AG09309 (cell line): ENCODE results near the gene LOXL3.

Source experiments
- DNase-seq: peaks from one replicate; pipeline ENCODE4 v3.0.0-alpha.2; 2010; ENCODE audit warnings: low read depth
- H3K4me3 ChIP-seq: 2 replicates; pipeline ENCODE4 v1.5.1; 2011; ENCODE audit warnings: mild to moderate bottlenecking, low read depth, low read length, moderate library complexity; ENCODE audit not compliant: control insufficient read depth
- CTCF ChIP-seq: IDR thresholded peaks from 2 replicates; pipeline ENCODE4 v1.5.1; 2011; ENCODE audit warnings: mild to moderate bottlenecking, low read depth, low read length, inconsistent platforms; ENCODE audit not compliant: insufficient read depth, control insufficient read depth; ENCODE audit errors: missing control alignments

LOXL3 gene

GRCh38 chr2:74502720-74503505 lies 50.8 kb downstream of the LOXL3 start:
- DNase-seq = peak; percentile 34
- peak overlapping the region; percentile 65 for H3K4me3 ChIP-seq
- TF ChIP-seq CTCF = peak; percentile 34

- no peak for DNase-seq
- H3K4me3 ChIP-seq = peak overlapping the region; percentile 65
- TF ChIP-seq CTCF = no peak
Measured at GRCh38 chr2:74502147-74502719, 51.5 kb downstream of the LOXL3 start.

- no peak for TF ChIP-seq CTCF
- no peak for DNase-seq
- no peak overlapping the region for H3K4me3 ChIP-seq
Measured at GRCh38 chr2:74501335-74502071, 52.2 kb downstream of the LOXL3 start.

DNA sequence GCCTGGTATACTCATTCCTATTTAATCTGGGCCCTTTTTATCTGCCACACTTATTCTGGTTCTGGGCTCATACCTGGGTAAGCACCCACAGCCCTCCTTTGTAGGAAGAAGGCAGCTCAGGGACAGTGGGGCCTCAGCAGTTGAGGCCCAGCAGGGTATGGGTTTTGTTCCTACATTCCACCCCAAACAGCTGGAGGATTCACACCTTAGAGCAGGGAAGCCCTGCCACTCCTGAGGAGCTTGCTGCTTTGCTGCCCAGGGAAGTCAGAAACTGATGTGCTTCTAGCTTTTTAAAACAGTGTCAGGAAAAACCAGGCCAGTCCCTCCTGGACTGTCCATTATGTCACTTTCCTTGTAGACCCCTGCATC lies 53.2 kb downstream of the LOXL3 start:
- no peak overlapping the region for H3K4me3 ChIP-seq
- no peak for TF ChIP-seq CTCF
- DNase-seq = no peak

DNA sequence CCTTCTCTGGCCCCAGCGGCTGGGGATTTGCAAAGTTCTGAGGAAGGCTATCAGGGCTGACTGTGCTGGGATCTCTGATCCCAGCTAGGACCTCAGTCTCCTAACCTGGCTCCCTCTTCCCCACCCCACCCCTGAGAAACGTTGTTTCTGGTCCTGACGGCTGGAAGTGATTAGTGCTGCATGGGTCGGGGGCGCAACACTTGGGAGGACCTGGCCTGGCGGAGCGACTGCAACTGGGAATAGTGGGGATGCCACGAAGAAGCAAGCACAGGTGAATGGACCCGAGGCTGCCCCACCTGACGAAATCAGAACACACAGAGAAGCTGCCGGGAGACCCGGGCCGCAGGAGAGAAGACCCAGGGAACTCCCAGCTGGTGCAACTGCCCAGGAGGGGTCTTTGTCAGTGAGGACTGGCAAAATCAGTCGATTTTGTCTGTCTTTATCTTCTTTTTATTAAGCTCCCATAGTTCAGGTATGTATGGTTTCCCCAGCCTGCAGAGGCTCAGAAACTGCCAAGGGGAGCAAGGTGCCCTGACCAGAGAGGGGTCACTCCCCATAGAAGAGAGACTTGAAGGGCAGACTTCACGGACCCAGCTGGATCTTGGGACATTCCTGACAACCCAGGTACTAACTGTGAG lies 53.7 kb downstream of the LOXL3 start:
- TF ChIP-seq CTCF = no peak
- no peak for DNase-seq
- H3K4me3 ChIP-seq = peak overlapping the region; percentile 47; the same call in 1 of the 2 replicates

DNA sequence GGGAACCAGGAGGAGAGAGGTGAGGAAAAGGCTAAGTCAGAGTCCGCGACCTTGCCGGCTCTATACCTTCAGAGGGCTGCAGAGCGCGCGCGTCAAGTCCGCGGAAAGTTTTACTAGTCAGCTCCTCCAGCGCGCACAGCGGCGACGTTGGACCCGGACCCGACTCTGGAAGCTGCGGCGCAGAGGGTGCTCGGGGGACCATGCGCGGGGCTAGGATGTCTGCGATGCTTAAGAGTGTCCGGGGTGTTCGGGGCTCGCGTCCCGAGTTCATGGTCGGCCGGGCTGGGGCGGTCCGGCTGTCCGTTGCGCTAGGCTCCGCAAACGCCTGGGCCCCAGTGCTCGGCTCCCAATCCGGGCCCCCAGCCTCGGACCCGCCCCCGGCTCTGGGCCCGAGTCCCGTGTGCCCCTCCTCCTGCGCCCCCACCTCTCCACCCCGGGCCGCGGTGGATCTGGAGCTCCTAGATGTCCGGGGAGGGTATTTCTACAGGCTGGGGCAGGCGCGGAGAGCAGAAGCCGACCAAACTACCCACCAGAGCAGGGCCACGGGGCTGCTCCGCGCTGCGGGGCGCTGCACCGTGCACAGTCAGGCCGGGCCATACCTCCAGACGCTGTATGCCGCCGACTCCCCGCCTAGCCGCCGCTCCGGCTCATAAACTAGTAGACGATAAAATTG lies 54.3 kb downstream of the LOXL3 start, which contains the start of gene LBX2:
LBX2 (minus strand) TSS at position 337 of the 673 bp plus-strand sequence; CDS start at position 271, 66 bp downstream.
- H3K4me3 ChIP-seq = peak within 1 kb of the TSS; percentile 47
- DNase-seq = no peak
- TF ChIP-seq CTCF = no peak
